Neutrophil (primary cell): ENCODE results near the gene KLF11.

Source experiments
- H3K27ac ChIP-seq: fragments of 200-600 bp; sonication (generic); 2 replicates; pipeline ENCODE4 v1.5.1; 2016; ENCODE audit warnings: mild to moderate bottlenecking, moderate library complexity
- H3K27me3 ChIP-seq: fragments of 200-600 bp; sonication (generic); 2 replicates; pipeline ENCODE4 v1.6.0; 2016; ENCODE audit warnings: mild to moderate bottlenecking
- H3K36me3 ChIP-seq: fragments of 200-600 bp; sonication (generic); 2 replicates; pipeline ENCODE4 v1.5.1; 2017
- H3K4me1 ChIP-seq, 2 experiments: fragments of 200-600 bp in 1 of 2; sonication (generic) in 1 of 2; 1 replicate in 1 of 2; 2 replicates in 1 of 2; pipeline versions ENCODE4 v1.5.1 to v1.6.1; 2013 to 2016; ENCODE audit warnings: low read depth in 1 of 2, low read length in 1 of 2, mild to moderate bottlenecking in 1 of 2, moderate library complexity in 1 of 2; ENCODE audit not compliant: control insufficient read depth in 1 of 2, insufficient read depth in 1 of 2
- H3K4me3 ChIP-seq, 2 experiments: fragments of 200-600 bp in 1 of 2; sonication (generic) in 1 of 2; 1 replicate in 1 of 2; 2 replicates in 1 of 2; pipeline ENCODE4 v1.5.1; 2013 to 2016; ENCODE audit warnings: low read depth in 1 of 2, low read length in 1 of 2, mild to moderate bottlenecking in 1 of 2, moderate library complexity in 1 of 2
- H3K9me3 ChIP-seq: fragments of 200-600 bp; sonication (generic); 2 replicates; pipeline ENCODE4 v1.5.1; 2016
- CTCF ChIP-seq: fragments of 200-600 bp; sonication (generic); IDR thresholded peaks from 2 replicates; pipeline ENCODE4 v1.5.1; 2016; ENCODE audit warnings: antibody characterized with exemption

The KLF11 gene

GRCh38 chr2:10075101-10075500, 31.8 kb downstream of the KLF11 start:
- H3K27me3 ChIP-seq: peaks cover 73% of the 10 kb centered on the region
- H3K4me1 ChIP-seq: peaks cover 4 to 19% of the 10 kb centered on the region in 2 experiments
- H3K27ac ChIP-seq: no peak overlapping the region
- H3K9me3 ChIP-seq: no peaks in the 10 kb centered on the region
- TF ChIP-seq CTCF: no peak
- no peak overlapping the region for H3K4me3 ChIP-seq
- no peaks in the 10 kb centered on the region for H3K36me3 ChIP-seq

GRCh38 chr2:10075571-10076209, 32.3 kb downstream of the KLF11 start:
- Histone ChIP-seq H3K4me1 (peaks cover 7 to 25% of the 10 kb centered on the region in 2 experiments), H3K9me3 (no peaks in the 10 kb centered on the region), H3K27me3 (peaks cover 79% of the 10 kb centered on the region), H3K4me3 (no peak overlapping the region), H3K36me3 (no peaks in the 10 kb centered on the region), H3K27ac (no peak overlapping the region)
- TF ChIP-seq CTCF: no peak

- no peak for TF ChIP-seq CTCF
- Histone ChIP-seq H3K4me1 (peaks cover 10 to 31% of the 10 kb centered on the region in 2 experiments), H3K4me3 (no peak overlapping the region), H3K27ac (no peak overlapping the region), H3K9me3 (no peaks in the 10 kb centered on the region), H3K27me3 (peaks cover 87% of the 10 kb centered on the region), H3K36me3 (no peaks in the 10 kb centered on the region)
These were observed 33.2 kb downstream of the KLF11 start for GRCh38 chr2:10076511-10076910.

- Histone ChIP-seq H3K9me3 (no peaks in the 10 kb centered on the region), H3K4me3 (no peak overlapping the region), H3K4me1 (peaks cover 10 to 31% of the 10 kb centered on the region in 2 experiments), H3K27ac (no peak overlapping the region), H3K27me3 (peaks cover 93% of the 10 kb centered on the region), H3K36me3 (no peaks in the 10 kb centered on the region)
- no peak for TF ChIP-seq CTCF
These were observed 33.7 kb downstream of the KLF11 start for GRCh38 chr2:10076988-10077527.

- peaks cover 100% of the 10 kb centered on the region for H3K27me3 ChIP-seq
- H3K9me3 ChIP-seq: no peaks in the 10 kb centered on the region
- no peak for TF ChIP-seq CTCF
- H3K27ac ChIP-seq: no peak overlapping the region
- H3K4me3 ChIP-seq: no peak overlapping the region
- no peaks in the 10 kb centered on the region for H3K36me3 ChIP-seq
- H3K4me1 ChIP-seq: peaks cover 10 to 23% of the 10 kb centered on the region in 2 experiments
These were observed 34.7 kb downstream of the KLF11 start for GRCh38 chr2:10078001-10078400.
